ENCODE data around the gene APBA1.

APBA1 gene

DNA sequence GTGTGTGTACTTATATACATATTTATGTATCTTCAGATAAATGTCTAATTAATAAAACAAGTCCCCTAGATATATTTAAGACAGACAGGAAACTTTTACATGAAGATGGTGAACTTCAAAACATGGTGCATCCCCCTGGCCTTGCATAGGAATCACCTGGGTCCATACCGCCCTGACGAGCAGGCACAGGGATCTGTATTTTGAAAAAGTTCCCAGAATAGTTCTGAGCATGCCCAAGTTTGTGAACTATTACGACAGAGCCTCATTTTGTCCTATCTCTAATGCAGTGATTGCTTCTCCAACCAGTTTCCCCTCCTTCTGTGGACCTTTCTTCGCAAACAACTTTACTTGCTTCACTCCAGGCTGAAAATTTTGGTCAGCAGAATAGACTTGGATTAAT lies 98.1 kb downstream of the APBA1 start:
- no peak for DNase-seq

DNA sequence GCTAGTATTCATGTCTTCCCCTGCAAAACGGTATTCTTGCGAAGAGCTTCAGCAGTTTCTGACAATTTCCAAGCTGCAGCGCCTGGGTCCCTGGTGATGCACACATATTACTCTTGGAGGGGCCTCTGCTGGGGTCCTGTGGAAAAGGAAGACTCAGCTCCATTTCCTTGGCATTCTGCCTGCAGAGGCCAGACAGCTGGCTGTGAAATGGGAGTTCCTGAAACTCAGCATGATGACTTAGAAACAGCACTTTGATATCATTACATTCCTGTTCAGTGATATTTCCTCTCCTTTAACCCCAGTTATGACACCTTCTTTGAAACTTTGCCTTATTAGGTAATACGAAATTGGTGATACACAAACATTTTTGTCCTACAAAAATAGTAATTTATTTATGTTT lies 98.5 kb downstream of the APBA1 start:
- no peak for DNase-seq

- no peak for DNase-seq
These were observed 99.6 kb downstream of the APBA1 start for GRCh38 chr9:69572611-69573010.

- DNase-seq: no peak
These were observed 101.1 kb downstream of the APBA1 start for GRCh38 chr9:69571032-69571431.

DNA sequence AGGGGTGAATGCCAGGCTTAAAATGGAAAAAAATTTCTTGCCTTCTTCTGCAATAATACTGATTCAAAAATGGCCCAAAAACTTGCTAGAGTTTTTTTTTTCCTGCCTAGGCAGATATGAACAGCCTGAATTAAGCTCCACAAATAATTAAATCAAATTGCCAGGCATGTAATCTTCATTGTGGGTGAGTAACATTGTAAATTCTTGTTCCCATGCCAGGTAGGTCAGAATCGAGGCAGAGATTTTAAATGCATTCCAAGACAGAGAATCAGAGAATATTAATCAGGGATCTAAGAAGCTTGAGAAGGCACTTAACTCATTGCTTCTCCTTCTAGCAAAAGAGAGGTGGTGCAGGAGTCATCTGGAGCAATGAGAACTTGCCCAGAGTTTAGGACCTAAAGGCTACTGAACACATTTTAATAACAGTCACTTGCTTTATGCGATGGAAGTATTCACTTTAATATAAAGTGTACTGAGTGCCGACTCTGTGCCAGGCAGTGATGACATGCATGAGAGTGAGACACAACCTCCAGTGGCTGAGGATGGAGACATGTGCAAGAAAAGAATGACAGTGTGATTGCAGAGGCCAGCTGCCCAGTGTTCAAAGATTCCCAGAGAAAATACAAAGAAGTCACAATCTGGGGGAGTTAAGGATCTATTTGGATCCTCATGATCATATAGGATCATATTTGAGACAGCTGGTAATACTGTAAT lies 102.3 kb downstream of the APBA1 start:
- no peak for DNase-seq

GRCh38 chr9:69564557-69564956 lies 107.6 kb downstream of the APBA1 start:
- no peak for DNase-seq

DNA sequence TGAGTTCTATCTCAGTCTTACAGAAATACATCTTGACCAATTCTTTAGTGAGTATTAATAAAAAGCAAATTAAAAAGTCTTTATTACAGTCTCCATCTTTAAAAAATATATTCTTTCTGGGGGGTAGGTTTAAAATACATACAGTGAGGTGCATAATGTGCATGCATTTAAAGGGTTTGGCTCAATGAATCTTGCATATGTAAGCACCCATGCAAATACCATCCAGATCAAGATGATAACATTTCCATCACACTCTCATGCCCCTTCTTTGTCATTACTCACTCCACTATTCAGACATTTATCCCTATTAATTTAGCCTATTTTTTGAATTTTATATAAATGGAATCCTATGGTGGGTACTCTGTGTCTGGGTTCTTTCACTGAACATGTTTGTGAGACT lies 113.0 kb downstream of the APBA1 start:
- DNase-seq: no peak

DNA sequence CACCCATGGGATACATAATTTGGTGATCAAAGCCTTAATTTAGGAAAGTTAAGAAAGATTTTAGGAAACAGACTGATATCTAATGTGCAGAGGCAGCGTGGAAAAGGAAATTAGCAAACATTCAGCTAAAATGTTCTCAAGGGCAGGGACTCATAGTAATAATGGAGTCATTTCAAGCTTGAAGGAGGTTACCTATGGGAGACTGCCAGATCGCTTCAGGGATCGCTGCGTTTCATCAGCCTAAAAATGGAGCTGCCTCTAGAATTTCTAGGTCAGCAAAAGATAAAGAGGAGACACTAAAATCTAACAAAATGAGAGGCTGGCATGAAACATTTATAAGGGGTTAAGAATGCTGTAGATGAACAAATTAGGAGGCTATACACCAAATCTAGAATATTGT lies 115.5 kb downstream of the APBA1 start:
- DNase-seq: no peak

GRCh38 chr9:69555802-69556201 lies 116.4 kb downstream of the APBA1 start:
- DNase-seq: no peak

DNA sequence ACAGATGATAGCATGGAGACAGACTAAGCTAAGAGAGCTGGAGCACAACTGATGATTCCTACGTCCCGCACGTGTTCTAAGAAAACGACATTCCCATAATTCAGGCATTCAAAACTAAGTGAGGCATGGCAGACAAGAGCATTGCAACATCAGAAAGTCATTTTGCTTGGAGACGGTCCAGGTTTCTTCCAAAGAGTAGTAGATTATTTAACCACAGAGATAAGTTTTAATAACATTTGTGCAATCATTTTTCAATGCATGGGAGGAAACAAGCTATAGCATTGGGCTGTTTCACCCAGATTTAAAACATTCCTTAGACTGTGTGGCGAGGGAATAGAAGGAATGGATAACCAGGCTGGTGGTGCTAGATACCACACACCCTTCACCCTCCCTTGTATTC lies 117.2 kb downstream of the APBA1 start:
- DNase-seq: no peak

- DNase-seq: peak; percentile 64
These were observed 122.6 kb downstream of the APBA1 start for GRCh38 chr9:69549310-69550202.

DNA sequence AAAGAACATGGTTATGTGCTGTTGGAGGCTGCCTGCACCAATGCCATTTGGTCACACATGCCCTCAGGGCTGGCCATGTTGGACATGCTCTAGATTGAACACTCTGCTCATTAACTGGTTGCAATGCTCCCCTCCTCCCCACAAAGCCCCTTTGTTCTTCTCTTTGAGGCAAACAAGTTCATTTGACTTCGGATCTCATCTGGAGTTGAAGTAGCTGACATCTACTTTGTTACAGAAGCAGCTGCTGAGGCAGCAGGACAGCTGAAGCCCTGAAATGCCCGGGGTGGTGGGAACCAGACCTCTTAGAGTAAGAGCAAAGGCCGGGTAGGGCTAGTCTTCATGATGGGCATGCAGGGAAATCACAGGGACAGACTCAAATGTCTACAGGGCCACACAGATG lies 123.5 kb downstream of the APBA1 start:
- no peak for DNase-seq

GRCh38 chr9:69546265-69546664 lies 125.9 kb downstream of the APBA1 start:
- peak; percentile 47 for DNase-seq

GRCh38 chr9:69542942-69543704 lies 129.0 kb downstream of the APBA1 start:
- DNase-seq: peak; percentile 4

- peak; percentile 19 for DNase-seq
These were observed 130.1 kb downstream of the APBA1 start for GRCh38 chr9:69542058-69542457.

GRCh38 chr9:69535911-69536310 lies 136.3 kb downstream of the APBA1 start:
- no peak for DNase-seq

- DNase-seq: no peak
These were observed 136.8 kb downstream of the APBA1 start for GRCh38 chr9:69535286-69535832.

- DNase-seq: no peak
These were observed 139.8 kb downstream of the APBA1 start for GRCh38 chr9:69532396-69532795.

DNA sequence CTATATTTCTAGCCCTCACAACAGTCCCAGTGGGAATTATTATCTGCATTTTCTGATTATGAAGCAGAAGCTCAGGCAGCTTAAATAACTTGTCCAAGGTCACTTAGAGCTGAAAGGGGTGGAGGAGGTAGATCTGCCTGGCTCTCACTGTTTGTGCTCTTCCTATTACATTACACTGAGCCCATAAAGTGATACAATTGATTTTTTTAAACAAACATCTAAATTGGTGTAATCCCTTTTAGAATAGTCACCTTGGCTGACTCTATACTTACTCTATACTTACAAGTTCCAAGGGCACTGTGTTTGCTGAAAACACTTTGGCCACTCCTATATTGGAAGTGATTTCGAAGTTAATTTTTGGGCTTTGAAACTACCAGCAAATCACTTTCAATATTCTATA lies 144.7 kb downstream of the APBA1 start:
- no peak for DNase-seq

DNA sequence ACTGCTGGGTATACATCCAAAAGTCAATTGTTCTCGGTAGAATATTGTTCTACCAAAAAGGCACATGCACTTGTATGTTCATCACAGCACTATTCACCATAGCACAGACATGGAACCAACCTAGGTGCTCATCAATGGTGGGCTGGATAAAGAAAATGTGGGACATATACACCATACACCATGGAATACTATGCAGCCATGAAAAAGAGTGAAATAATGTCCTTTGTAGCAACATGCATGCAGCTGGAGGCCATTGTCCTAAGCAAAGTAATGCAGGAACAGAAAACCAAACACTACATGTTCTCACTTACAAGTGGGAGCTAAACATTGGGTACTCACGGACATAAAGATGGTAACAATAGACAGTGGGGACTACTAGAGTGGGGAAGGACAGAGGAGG lies 145.5 kb downstream of the APBA1 start:
- no peak for DNase-seq

DNA sequence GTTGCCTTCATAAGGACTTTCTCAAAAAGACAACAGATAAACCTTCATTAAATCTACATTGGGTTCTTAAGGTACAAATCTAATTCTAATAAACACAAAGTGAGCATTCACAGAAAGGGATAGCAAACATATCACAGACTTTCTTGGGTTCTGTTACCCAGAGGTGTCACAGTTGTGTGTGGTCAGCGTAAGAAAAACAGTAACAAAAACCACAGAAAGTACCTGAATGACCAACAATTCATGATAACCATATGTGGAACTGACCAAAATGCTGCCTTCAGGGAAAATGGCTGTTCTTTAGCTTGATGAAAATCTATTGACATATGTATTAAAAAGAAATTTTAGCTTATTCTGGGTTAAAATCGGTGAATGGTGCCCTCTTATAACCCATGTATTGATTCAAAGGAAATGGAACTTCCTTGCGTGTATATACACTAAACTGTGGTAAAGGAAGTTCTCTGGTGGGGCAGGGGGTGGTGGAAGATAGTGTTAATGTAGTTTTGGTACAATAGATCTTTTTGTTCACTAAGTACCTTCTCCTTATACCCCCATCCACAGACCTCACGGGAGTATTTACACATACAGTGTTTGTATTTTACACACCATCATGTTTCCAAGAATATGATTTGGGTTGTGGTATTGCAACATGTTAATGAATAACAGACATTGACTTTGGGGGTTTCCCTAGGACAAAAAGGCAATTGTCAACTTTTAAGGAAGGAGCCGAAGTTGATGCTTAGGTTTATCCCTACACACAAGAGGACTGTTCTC lies 152.5 kb downstream of the APBA1 start:
- no peak for DNase-seq

All from DMS53 (cell line).